HL-60 (cell line): ENCODE results near the gene HCRT.
"Not testable (repeated sequence)": the region's sequence is repeated elsewhere in the genome, so short reads cannot be mapped to it uniquely, and the experiment has no call there.

ENCODE experiments used
- DNase-seq, 2 experiments: peaks; one replicate each; pipeline ENCODE4 v3.0.0-alpha.2; 2010 to 2020; ENCODE audit warnings: low read depth in 1 of 2, low spot score in 1 of 2
- H3K27ac ChIP-seq: fragments of 250-450 bp; sonication (Bioruptor Pico); replicated peaks from 2 replicates; pipeline ENCODE4 v1.5.1; 2020; ENCODE audit warnings: mild to moderate bottlenecking, moderate library complexity
- H3K27me3 ChIP-seq: fragments of 250-450 bp; sonication (Bioruptor Pico); 2 replicates; pipeline ENCODE4 v1.5.1; 2021; ENCODE audit warnings: mild to moderate bottlenecking, moderate library complexity; ENCODE audit not compliant: insufficient read depth, poor library complexity, severe bottlenecking
- H3K4me3 ChIP-seq: replicated peaks from 2 replicates; pipeline ENCODE4 v1.5.1; 2011; ENCODE audit warnings: mild to moderate bottlenecking, control low read depth, low read length; ENCODE audit not compliant: insufficient read depth
- GABPA ChIP-seq: IDR thresholded peaks from 2 replicates; pipeline ENCODE4 v1.6.1; 2012; ENCODE audit warnings: low read depth
- POLR2AphosphoS5 ChIP-seq: IDR thresholded peaks from 2 replicates; pipeline ENCODE4 v1.6.1; 2012; ENCODE audit warnings: low read depth
- REST ChIP-seq: IDR thresholded peaks from 2 replicates; pipeline ENCODE4 v1.6.1; 2012; ENCODE audit warnings: low read depth; ENCODE audit not compliant: insufficient replicate concordance
- SPI1 ChIP-seq: IDR thresholded peaks from 2 replicates; pipeline ENCODE4 v1.6.1; 2012; ENCODE audit warnings: low read depth, mild to moderate bottlenecking, borderline replicate concordance
- TF ChIP-seq, protein P1 (sequence below): IDR thresholded peaks from one replicate; pipeline ENCODE4 v1.5.1; 2011; ENCODE audit warnings: low read length, control low read depth, inconsistent platforms; ENCODE audit not compliant: insufficient read depth

HCRT gene

GRCh38 chr17:42141382-42141781 lies 43.9 kb downstream of the HCRT start:
- peak; percentile 66; the same call in 1 of the 2 replicates for TF ChIP-seq SPI1
- no peak for TF ChIP-seq REST
- Histone ChIP-seq H3K27me3 (no peaks in the 10 kb centered on the region), H3K4me3 (no peak overlapping the region), H3K27ac (no peak overlapping the region)
- peak in 1 of 2 experiments; percentile 49 for DNase-seq

- H3K27ac ChIP-seq, H3K4me3 ChIP-seq, H3K27me3 ChIP-seq, DNase-seq: not testable (repeated sequence)
These were observed 44.6 kb downstream of the HCRT start for GRCh38 chr17:42140690-42141089.

DNA sequence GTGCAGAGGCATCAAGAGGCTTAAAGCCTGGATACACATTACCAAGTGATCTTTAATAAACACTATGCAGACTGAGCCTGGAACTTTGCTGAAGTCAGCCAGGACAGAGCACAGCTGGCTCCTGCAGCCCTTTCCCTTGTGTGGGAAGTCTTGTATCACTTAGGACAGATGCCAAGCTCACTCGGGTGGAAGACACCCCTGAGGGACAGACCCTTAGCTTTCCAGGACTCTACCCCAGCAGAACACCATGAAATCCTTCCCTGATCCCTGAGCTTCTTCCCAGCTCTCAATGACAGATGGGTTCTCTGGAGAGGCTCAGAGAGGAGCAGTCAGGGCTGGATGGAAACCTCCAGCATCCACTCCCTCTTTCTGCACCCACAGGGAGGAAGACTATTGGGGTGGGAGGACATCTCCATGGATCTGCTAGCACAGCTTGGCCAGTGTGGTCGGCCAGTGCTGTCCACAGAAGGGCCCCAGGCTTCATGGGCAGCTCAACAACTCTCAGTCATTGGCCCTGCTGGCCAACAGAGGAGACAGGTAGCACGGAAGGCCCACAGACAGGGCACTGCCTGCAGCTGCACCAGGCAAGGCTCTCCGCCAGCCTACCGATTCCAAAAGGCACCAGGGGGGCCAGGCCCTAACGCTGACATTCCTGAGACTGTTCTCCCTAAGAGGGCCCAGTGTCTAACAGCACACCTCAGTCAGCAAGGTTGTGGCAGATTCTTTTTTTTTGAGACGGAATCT lies 46.3 kb downstream of the HCRT start:
- no peak for DNase-seq
- H3K4me3 ChIP-seq: no peak overlapping the region
- no peak overlapping the region for H3K27ac ChIP-seq
- H3K27me3 ChIP-seq: no peaks in the 10 kb centered on the region
- TF ChIP-seq SPI1 (no peak), GABPA (no peak), REST (no peak), POLR2AphosphoS5 (no peak)
- TF ChIP-seq, protein P1, sequence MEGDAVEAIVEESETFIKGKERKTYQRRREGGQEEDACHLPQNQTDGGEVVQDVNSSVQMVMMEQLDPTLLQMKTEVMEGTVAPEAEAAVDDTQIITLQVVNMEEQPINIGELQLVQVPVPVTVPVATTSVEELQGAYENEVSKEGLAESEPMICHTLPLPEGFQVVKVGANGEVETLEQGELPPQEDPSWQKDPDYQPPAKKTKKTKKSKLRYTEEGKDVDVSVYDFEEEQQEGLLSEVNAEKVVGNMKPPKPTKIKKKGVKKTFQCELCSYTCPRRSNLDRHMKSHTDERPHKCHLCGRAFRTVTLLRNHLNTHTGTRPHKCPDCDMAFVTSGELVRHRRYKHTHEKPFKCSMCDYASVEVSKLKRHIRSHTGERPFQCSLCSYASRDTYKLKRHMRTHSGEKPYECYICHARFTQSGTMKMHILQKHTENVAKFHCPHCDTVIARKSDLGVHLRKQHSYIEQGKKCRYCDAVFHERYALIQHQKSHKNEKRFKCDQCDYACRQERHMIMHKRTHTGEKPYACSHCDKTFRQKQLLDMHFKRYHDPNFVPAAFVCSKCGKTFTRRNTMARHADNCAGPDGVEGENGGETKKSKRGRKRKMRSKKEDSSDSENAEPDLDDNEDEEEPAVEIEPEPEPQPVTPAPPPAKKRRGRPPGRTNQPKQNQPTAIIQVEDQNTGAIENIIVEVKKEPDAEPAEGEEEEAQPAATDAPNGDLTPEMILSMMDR: no peak

- Histone ChIP-seq H3K27me3 (no peaks in the 10 kb centered on the region), H3K27ac (no peak overlapping the region), H3K4me3 (no peak overlapping the region)
- DNase-seq: no peak
- TF ChIP-seq POLR2AphosphoS5 (no peak), SPI1 (no peak), GABPA (no peak), REST (no peak)
- TF ChIP-seq, protein P1: no peak
These were observed 48.6 kb downstream of the HCRT start for GRCh38 chr17:42136654-42137051.
